GM12878 (cell line): ENCODE data around the gene TRPT1. TPM values are rescaled to one million over a fixed set of nuclear protein-coding genes. Genes with fewer than 3 reads are reported as not detected.

Experiments used
- CBX5 ChIP-seq: sonication (generic); IDR thresholded peaks from 2 replicates; pipeline ENCODE4 v1.6.1; 2016; ENCODE audit warnings: low read depth, moderate library complexity, mild to moderate bottlenecking, inconsistent platforms
- POLR2A ChIP-seq: IDR thresholded peaks from 2 replicates; pipeline ENCODE4 v1.6.1; 2011; ENCODE audit warnings: low read depth, mild to moderate bottlenecking, low read length
- POLR2AphosphoS5 ChIP-seq: IDR thresholded peaks from 2 replicates; pipeline ENCODE4 v1.6.1; 2011; ENCODE audit warnings: mild to moderate bottlenecking, low read length, inconsistent platforms
- RAD51 ChIP-seq: fragments of 450-650 bp; IDR thresholded peaks from 2 replicates; pipeline ENCODE4 v1.6.1; 2016; ENCODE audit warnings: moderate library complexity, mild to moderate bottlenecking, inconsistent platforms
- RUNX3 ChIP-seq: IDR thresholded peaks from 2 replicates; pipeline ENCODE4 v1.6.1; 2012; ENCODE audit warnings: low read length, inconsistent platforms
- ZNF207 ChIP-seq: fragments of 450-650 bp; IDR thresholded peaks from 2 replicates; pipeline ENCODE4 v1.6.1; 2014; ENCODE audit warnings: antibody characterized with exemption, mild to moderate bottlenecking, borderline replicate concordance
- polyA plus RNA-seq, 11 experiments: library from polyadenylated mRNA; depleted of rRNA in 4 of 11; unstranded in 6 of 11; stranded (reverse) in 5 of 11; fragments of >200 nt; fragmentation: Nextera tagmentation in 4 of 11; fragmentation: Illumina TruSeq in 1 of 11; extraction: Ambion mirVana in 4 of 11; extraction: Trizol in 1 of 11; gene quantifications; 1 replicate in 1 of 11; 2 replicates in 10 of 11; pipeline versions ENCODE4 v1.2.1 to v1.2.3, GENCODE V29; 2011 to 2016; ENCODE audit warnings: inconsistent platforms in 2 of 11, missing spikeins in 2 of 11, low read depth in 1 of 11
- total RNA-seq, 4 experiments: library from RNA; depleted of rRNA in 3 of 4; stranded (reverse); fragments of >200 nt in 3 of 4; fragmentation: Illumina TruSeq in 1 of 4; extraction: Trizol in 1 of 4; gene quantifications; 2 replicates each; pipeline versions ENCODE4 v1.2.1 to v1.2.3, GENCODE V29; 2013 to 2021
- TF ChIP-seq, protein P1 (sequence below): IDR thresholded peaks from 2 replicates; pipeline ENCODE4 v1.6.1; 2012; ENCODE audit warnings: low read depth, low read length, improper control_type of control experiment
- TF ChIP-seq, protein P2 (sequence below): fragments of 450-650 bp; IDR thresholded peaks from 2 replicates; pipeline ENCODE4 v1.6.1; 2017; ENCODE audit warnings: mild to moderate bottlenecking, moderate library complexity

Gene TRPT1
- total and polyA plus RNA-seq, 10 of the 15 experiments (the other 5 are each of a cell fraction or from before 2014, with no cell fraction given) = 7.1 to 63.0 (median 31.4) TPM

DNA sequence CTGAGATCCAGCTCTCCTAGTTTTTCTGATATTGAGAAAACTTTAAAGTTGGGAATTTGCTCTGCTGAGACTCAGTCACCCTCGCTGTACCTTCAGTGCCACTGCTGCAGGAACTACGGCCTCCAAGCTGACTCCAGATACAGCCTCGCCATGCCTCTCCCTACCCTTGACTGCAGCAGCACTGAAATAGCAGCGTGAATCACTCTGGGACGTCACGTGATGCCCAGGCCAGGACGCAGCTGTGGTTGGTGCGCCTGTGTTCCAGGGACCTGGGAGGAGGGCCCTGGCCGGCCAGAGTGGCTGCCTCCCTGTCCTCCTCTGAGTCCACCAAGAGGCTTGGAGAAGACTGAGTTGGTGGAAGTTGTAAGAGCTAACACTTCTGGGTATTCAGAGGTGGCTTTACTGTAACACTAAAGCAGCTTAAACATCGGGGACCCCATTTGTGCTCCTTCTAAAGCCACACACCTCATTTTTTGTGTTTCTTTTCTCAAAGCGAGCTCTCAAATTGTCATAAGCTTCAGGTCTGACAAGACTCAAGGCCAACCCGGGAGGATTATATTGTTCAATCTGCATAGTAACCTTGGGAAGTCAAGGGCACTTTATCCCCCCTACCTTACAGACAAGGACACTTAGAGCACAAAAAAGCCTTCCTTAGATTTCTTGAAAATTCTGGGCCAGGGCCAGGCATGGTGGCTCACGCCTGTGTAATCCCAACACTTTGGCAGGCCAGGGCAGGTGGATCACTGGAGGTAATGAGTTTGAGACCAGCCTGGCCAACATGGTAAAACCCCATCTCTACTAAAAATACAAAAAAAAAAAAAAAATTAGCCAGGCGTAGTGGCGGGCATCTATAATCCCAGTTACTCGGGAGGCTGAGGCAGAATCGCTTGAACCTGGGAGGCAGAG lies 44.2 kb downstream of the TRPT1 start (continued):
- TF ChIP-seq RAD51 (peak; percentile 97), RUNX3 (peak; percentile 33), POLR2AphosphoS5 (no peak), ZNF207 (no peak), CBX5 (no peak), POLR2A (peak; percentile 81)
- TF ChIP-seq, protein P1, sequence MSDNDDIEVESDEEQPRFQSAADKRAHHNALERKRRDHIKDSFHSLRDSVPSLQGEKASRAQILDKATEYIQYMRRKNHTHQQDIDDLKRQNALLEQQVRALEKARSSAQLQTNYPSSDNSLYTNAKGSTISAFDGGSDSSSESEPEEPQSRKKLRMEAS = peak; percentile 20; the same call in 1 of the 2 replicates
- TF ChIP-seq, protein P2, sequence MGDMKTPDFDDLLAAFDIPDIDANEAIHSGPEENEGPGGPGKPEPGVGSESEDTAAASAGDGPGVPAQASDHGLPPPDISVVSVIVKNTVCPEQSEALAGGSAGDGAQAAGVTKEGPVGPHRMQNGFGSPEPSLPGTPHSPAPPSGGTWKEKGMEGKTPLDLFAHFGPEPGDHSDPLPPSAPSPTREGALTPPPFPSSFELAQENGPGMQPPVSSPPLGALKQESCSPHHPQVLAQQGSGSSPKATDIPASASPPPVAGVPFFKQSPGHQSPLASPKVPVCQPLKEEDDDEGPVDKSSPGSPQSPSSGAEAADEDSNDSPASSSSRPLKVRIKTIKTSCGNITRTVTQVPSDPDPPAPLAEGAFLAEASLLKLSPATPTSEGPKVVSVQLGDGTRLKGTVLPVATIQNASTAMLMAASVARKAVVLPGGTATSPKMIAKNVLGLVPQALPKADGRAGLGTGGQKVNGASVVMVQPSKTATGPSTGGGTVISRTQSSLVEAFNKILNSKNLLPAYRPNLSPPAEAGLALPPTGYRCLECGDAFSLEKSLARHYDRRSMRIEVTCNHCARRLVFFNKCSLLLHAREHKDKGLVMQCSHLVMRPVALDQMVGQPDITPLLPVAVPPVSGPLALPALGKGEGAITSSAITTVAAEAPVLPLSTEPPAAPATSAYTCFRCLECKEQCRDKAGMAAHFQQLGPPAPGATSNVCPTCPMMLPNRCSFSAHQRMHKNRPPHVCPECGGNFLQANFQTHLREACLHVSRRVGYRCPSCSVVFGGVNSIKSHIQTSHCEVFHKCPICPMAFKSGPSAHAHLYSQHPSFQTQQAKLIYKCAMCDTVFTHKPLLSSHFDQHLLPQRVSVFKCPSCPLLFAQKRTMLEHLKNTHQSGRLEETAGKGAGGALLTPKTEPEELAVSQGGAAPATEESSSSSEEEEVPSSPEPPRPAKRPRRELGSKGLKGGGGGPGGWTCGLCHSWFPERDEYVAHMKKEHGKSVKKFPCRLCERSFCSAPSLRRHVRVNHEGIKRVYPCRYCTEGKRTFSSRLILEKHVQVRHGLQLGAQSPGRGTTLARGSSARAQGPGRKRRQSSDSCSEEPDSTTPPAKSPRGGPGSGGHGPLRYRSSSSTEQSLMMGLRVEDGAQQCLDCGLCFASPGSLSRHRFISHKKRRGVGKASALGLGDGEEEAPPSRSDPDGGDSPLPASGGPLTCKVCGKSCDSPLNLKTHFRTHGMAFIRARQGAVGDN = 0 out of 2 replicates have a peak, but pooled peaks have one; percentile 38
